T-helper 22 cell (primary cell): ENCODE data around the gene TFIP11.

ENCODE experiments used
- DNase-seq: peaks from one replicate; pipeline ENCODE4 v3.0.0-alpha.2; 2020; ENCODE audit warnings: low read depth

TFIP11 gene

DNA sequence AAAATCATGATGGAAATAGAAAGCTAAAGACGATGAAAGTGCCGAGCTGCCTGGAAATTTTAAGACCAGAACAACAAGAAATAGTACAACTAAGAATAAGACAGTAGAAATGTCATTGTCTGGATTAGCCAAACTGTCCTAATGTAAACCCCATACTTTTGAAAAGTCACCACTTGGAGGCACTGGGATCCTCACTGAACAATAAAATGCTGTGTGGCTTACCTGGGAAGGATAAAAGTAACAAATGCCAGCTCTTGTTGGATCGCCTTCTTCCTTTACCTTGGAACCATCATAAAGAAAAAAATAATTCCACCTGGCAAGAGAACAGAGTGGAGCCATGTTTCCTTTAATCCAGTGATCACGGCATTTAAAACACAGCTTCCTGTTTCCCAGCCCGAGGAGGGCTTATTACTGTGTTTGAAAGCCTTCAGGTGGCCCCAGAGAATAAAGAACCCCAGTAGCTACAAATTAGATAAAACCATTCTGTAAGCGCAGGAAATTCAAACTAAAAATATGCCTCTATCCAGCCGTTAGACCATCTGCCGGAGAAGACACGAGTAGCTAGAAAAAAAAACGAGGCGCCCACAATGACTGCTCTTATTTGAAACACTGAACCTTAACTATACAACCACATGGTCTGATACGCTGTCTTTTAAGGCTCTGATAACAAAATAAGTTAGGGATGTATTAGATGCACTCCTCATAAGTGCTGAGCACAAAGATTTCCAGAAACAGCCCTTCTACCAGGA, 33.1 kb downstream of the TFIP11 start:
- DNase-seq: no peak

DNA sequence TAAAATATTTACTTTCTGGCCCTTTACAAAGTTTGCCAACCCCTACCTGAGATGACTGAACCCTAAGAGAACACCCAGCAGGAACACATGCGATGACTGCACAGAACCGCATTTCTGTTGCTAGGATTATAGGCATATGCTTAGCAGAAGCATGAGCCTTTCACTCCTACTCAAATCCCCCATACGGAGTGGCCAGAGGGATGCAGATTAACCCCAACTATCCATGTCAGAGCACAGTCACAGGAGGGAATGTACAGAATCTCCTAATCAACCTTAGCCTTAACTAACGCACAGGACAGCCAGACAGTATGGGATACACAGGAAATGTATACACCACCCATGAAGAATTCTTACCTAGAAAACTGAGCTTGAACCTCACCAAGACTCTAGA, 34.9 kb downstream of the TFIP11 start:
- DNase-seq: no peak

DNA sequence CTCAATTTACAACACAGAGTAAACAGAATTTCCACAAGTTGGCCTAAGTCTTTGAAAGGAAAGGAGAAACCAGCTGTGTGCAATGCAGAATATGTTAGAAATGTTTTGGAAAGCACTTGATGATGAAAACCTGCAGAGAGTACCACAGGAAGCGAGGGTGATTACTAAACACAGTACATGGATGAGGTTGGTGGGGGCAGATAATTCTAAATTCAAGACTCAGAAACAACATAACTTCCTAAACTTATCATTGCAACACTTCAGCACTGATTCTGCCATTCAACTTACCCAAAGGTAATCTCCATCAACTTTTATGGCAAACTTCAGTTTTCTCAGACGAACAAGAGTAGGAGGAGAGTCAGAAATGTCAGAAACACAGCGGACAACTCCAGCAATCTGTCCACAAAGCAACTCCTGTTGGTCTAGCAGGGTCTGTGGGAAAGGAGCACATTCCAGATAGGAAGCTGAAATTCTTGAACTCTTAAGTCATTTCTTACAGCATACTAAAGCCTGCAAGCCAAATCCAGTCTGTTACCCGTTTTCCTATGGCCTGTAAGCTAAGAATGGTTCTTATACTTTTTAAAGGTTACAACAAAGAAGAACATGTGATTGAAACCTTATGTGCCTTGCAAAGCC, 35.5 kb downstream of the TFIP11 start:
- DNase-seq: no peak

DNA sequence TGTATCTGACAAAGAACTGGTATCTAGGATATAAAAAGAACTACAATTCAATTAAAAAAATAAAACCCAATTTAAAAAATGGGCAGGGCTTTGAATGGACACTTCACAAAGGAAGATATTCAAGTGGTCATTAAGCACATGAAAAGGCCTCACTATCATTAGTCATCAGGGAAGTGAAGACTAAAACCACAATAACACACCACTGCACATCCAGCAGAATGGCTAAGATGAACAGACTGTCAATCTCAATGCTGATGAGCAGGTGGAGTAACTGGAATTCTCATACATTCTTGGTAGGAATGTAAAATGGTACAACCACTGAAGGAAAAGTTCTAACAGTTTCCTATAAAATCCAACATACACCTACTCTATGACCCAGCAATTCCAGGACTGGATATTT, 37.6 kb downstream of the TFIP11 start:
- DNase-seq: no peak

DNA sequence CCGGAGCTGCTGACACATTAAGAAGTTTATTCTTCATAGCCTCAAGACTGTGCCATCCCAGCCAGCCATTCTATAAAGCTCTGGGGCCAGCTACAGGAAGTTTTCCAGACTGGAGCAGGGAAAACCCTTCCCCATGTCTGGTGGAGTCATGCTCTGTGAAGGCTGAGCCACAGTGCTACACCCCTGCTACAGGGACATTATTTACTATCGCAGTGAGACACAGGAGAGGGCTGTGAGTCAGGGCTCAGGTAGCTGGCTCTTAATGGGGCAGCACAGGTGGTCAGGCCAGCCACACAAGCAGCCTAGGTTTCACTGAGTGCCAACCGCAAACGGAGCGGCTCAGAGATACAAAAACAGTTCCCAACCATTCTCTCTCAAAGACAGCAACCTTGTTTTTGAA, 40.8 kb downstream of the TFIP11 start:
- DNase-seq: no peak

DNA sequence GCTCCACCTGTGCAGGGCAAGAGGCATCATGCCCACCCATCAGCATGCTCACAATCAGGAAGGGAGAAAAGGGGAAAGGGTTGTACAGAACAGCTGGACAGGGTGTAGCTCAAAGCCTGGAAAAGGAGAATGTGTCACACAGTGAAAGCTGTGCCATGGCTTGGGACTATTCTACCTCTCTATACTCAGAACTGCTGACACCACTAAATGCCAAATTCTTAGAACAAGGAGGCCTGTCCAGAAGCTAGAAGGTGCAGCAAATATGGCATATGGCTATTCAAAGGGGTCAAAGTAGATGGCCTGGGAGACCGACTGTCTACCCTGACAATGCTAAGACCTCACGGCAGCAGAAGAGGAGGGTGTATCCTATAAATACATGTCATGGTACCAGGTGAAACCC, 41.5 kb downstream of the TFIP11 start:
- no peak for DNase-seq

DNA sequence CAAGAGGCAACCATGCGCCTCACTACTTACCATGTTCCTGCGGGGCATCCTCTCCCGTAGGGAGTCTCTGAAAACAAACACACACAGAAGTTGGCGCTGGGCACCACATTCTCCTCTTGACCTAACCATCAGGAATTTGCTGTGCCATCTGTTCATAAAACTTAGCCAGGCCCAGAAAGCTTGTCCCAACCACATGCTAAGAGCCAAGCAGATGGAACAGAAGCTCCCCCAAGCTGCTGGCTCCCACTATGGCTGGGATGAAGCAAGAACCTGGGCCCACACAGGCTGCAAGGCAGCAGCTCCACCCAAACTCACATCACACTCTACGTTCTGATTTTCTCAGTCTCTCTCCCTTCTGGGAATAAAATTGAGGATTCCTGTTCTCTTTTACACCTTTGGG, 46.1 kb downstream of the TFIP11 start:
- DNase-seq: no peak

DNA sequence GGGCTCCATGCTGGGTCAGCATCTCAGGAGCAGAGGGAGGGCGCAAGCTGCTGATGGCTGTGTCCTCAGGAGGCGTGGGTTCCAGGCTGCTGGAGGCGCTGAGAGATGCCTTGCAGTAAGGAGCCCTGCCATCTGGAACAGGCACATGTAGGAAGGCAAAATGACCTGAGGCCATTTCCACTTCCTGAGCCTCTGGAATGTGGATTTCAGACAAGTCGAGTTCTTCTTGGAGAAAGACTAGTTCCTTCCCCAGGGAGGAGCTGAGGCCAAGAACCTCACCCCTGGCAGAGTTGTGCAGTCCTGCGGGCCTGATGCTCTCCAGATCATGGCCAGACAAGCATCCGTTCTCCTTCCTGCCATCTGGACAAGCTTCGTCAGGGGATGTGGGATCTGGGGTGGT, 48.0 kb downstream of the TFIP11 start:
- no peak for DNase-seq

DNA sequence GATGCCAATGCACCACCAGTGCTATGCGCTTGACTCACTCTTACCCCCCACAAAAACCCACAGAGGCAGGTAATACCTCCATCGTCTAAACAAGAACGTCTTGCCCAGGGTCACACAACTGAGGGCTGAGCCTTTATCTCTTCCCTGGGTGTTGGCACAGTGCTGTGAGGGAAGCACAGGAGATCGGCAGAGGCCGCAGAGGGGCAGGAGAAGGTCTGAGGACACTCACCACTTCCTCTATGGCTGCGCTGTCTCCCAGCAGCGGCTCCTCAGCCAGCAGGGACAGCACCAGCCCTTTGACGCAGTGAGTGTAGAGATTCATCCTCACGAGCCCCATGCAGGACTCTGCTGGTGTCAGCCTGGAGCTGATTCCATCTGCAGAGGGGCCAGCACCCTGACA, 48.6 kb downstream of the TFIP11 start:
- DNase-seq: no peak

DNA sequence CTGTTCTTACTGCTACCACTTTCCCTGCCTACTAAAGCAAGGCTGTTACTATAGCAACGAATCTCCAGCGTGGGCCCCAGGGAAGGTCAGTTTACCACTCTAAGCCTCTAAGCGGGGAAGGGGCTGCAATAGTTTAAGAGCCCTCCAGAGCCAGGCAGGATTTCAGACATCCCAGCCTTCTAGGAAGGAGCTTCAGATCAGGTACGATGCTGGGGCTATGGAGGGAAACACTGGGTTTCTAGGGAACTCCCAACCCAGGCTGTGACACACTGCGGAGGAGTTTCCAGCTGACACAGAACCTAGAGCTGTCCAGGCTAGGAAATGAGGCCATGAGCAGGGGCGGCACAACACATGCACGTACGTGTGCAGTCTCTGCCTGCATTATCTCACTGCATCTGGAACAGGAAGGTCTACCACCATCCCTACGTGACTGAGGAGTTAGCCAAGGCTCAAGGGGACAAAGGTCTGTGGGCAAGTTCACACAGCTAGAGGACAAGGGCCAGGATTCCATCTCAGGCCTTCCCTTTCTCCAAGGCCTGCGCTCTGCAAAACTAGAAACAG, 49.1 kb downstream of the TFIP11 start:
- DNase-seq: no peak

DNA sequence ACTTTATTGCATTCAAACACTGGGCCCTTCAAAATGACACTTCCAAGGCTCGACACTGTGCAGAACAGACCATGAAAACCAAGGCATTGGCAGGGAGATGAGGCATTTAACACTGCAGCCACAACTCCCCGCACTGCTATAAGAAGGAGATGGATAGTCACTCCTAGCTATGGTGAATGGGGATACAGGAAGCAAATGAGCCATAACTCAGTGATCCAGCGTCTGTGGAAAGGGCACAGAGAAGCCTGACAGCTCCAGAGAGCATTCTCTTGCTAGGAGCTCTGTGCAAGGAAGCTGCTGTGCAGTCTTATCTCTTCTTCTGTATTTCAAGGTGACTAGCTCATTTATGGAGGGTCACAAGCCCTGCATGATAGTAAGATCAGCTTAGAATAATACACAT, 49.6 kb downstream of the TFIP11 start:
- no peak for DNase-seq

DNA sequence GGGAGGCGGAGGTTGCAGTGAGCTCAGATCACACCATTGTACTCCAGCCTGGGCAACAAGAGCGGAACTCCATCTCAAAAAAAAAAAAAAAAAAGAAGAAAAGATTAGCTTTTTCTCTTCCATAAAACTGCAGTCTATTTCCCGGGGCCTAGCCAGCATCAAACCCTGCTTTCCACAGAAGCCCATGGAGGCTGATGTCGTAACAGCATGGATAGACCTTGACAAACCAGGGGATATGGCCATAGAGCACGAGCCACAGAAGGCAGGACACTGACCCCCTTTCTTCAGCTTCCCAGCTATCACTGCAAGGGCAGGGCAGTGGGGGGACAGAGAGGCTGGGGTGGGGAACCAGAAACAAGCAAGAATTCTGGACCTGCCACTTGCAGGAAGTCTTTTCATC, 50.2 kb downstream of the TFIP11 start:
- no peak for DNase-seq

DNA sequence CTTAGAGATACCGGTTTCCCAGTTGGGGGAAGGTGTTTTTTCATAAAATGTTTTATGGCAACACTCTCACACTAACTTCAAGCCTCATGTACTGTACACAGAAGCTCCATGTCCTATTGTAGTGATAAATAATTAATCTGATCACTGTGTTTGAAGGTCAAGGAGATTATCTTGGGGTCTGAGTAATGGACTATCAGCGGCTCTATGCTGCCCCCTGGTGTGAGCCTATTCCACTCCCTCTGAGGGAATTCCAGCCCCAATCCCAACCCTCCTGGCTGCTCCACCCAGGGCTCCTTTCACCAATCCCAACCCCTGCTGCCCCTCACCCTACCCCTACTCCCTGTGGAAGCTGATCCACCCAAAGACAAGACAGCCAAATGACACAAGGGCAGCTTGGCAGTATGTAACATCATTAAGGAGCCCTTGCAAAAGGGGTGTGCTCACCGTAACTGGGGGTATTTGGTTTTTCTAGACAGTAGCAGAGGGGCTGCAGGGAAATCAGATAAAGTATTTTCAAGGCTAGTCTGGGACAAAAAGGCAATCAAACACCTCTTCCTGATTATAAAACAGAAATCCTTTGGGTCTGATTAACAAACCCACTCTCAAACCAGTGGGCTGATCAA, 51.0 kb downstream of the TFIP11 start:
- no peak for DNase-seq

DNA sequence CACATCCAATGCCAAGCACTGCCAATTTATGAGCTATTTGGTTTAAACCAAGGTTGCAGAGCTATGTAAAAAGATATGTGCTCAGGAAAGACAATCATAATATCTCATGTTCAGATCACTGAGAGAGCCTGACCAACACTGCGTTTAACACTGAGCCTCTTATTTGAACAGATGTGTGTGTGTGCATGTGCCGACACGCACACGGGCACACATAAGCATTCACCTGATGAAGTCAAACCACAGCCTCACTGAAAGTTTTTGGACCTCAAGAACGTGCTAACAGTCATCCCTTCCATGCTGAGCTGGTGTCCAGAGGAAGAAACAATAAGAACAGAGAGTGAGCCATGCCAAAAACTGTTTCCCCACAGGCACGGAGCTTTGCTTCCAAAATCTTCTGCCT, 52.1 kb downstream of the TFIP11 start:
- DNase-seq: no peak

DNA sequence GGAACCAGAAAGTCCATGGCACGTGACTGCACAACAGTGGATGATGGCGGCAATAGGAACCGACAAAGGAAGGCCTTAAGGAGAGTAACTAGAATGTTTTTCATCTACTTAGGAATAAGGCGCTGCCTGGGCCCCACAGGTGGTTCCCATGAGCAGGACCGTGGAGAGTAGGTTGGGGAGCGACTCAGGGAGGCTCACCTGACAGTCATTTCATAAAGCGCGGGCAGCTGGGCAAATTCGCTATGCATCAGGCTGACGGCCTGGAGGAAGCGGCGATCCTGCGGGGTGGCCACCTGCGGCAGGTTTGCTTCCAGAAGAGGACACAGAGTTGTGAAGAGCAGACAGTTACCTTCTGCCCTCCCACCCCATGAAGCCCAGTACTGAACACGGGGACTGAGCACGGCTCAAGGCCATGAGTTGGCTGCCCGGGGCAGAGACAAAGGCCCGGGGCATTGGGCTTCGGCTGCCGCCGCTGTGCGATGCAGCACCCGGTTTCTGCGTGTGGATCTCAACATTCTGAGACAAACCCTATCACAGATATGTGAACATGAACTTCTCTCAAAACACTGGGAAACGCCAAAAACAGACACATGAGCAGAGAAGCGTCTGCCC, 54.5 kb downstream of the TFIP11 start:
- no peak for DNase-seq

DNA sequence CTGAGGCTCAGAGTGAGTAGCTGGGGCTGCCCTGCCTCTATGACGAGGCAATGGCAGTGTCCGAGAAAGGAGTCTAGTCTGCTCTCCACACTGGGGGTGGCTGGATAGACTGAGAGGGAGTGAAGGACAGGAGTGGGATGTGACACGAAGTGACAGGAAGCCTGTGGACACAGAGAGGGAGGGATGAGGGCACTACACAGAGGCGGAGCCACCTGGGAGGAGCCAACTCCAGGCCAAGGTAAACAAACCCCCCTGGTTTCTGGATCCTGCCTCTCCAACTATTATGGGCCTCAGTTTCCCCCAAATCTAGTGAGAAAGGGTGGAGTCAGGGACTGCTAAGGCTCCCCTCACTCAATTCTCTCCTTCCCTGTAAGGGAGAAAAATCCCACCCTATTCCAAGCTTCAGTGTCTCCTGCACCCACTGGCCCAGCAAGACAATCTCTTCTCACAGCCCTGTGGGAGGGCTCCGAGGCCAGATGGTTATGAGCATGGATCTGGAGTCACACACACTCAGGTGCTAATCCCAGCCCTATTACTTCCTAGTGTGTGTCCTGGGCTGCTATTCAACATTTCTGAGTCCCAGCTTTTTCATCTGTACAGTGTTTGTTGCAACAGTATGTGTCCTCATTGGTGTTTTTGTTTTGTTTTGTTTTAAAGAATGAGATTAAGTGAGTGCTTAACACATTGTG, 58.3 kb downstream of the TFIP11 start:
- no peak for DNase-seq

DNA sequence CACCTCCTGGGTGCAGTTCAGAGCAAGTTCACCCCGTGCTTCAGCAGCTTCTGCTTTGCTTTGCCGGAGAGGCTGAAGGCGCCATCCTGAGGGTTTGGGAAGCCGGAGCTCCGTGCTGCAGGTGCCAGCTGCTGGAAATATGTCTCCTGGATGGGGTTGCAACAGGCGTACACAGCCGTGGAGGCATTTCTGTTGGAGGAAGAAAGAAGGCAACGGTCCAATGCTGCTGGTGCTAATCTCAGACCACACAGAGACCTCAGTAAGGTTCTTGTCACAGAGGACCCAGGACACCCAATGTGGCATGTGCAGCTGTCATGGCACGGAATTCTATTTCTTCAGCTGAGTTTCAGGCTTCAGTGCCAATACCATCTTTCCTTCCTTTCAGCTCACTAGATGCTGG, 59.1 kb downstream of the TFIP11 start:
- no peak for DNase-seq

DNA sequence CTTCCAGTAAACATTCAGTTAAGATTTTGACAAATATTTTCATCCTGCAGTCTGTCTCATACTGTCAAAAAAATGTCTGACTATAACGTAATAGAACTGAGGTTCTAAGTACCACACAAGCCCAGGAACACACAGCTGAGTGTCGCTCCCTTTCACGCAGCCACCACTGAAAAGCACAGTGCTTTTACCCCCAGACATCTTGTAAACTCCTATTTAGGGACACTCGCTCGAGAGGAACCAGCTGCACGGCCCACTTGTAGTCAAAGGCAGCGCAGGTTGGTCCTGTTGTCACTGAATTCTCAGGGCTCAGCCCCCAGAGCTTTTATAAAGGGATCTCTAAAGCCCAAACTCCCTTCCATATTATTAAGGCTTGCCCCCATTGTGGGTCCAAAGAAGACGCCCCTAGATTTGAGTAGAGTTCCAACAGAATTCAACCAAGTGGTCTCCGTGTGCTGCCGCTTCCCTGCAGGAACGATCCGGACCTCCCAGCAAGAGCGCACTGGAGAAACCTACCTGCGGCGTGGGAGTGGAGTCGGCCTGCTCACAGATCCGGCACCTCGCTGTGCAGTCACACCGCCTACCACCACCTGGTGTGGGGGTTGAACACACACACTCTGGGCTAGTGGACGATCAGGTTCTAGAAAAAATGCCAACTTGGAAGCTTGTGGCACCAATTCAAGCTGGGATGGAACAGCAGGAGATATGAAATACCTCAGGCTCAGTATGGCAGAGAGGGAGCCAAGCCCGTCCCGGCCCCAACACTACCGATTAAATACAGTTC, 59.8 kb downstream of the TFIP11 start:
- DNase-seq: no peak

DNA sequence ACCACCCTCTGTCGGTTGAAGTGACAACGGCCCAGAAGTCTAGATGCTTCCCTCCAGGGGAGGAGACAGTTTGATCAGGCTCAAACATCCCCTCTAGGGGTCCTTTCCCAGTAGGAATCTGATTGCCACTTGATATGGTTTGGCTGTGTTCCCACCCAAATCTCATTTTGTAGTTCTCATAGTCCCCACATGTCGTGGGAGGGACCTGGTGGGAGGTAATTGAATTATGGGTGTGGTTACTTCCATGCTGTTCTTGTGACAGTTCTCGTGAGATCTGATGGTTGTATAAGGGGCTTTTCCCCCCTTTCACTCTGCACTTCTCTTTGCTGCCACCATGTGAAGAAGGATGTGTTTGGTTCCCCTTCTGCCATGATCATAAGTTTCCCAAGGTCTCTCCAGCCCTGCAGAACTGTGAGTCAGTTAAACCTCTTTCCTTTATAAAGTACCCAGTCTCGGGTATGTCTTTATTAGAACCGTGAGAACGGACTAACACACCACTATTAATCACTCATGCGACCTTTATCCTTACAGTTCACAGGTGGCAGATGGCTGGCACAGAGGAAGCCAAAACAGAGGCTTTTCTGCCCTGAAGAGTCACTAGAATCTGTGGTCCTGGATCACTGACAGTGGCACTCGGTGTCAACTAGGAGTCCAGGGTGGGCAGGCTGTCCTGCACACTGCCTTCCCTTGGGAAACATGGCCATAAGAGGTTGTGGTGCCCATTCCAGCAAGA, 61.7 kb downstream of the TFIP11 start:
- DNase-seq: no peak

DNA sequence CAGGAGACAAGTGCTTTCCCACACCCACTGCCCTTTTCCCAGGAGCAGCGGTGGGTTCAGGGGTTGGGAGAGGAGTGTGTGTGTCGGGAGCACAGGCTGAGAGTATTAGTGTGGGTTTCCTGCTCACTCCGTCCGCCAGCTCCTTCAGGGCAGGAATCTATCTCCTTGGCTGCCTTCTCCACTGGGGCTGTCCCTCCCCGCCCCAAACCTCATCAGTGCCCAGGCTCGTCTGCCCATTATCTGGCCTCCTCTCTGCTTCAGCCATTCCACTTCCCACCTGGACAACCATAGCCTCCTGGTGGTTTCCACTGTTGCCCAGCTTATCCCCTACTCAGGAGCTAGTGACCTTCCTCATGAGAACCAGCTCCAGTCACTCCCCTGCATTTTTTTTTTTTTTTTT, 63.3 kb downstream of the TFIP11 start:
- no peak for DNase-seq

DNA sequence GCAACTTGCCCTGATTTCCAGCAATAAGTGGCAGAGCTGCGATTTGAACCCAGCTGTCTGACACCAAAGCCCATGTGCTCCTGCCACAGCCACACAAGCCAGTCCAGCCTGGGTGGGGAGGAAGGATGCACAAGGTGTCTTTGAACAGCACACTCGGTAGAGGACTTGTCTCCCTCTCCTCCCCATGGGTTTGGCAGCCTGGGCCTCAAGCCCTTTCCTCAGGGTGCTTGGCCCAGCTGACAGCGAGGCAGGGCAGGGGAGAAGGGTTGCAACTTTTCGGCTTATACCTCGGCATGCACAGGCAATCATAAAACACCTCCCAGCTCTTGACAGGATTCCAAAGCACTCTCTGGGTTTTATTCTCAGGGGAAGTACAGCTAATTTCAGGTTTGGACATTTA, 63.9 kb downstream of the TFIP11 start:
- no peak for DNase-seq
